H9 (cell line): Measurements from ENCODE around the gene TBC1D8. TPM values are rescaled to one million over a fixed set of nuclear protein-coding genes. Genes with fewer than 3 reads are reported as not detected.

Experiments used
- DNase-seq: peaks from one replicate; pipeline ENCODE4 v3.0.0-alpha.2; 2017
- H2AFZ ChIP-seq: one replicate; pipeline ENCODE4 v1.6.1; 2013; ENCODE audit warnings: mild to moderate bottlenecking, low read length, control low read depth, moderate library complexity
- H2AK5ac ChIP-seq: 2 replicates; pipeline ENCODE4 v1.6.1; 2013; ENCODE audit warnings: low read length, control low read depth, mixed read lengths; ENCODE audit not compliant: insufficient read length
- H2BK120ac ChIP-seq: one replicate; pipeline ENCODE4 v1.6.1; 2013; ENCODE audit warnings: low read depth, mild to moderate bottlenecking, low read length, control low read depth, inconsistent platforms; ENCODE audit not compliant: poor library complexity, severe bottlenecking
- H2BK12ac ChIP-seq: 2 replicates; pipeline ENCODE4 v1.6.1; 2013; ENCODE audit warnings: low read length, control low read depth, mixed read lengths, low read depth; ENCODE audit not compliant: insufficient read length
- H2BK15ac ChIP-seq: 2 replicates; pipeline ENCODE4 v1.6.1; 2013; ENCODE audit warnings: low read depth, low read length, control low read depth
- H2BK20ac ChIP-seq: one replicate; pipeline ENCODE4 v1.6.1; 2013; ENCODE audit warnings: low read depth, mild to moderate bottlenecking, low read length, control low read depth, inconsistent platforms; ENCODE audit not compliant: poor library complexity, severe bottlenecking
- H2BK5ac ChIP-seq: 2 replicates; pipeline ENCODE4 v1.6.1; 2013; ENCODE audit warnings: low read length, control low read depth, mixed read lengths; ENCODE audit not compliant: insufficient read length
- H3K14ac ChIP-seq: 2 replicates; pipeline ENCODE4 v1.6.1; 2013; ENCODE audit warnings: low read length, control low read depth; ENCODE audit not compliant: insufficient read depth
- H3K18ac ChIP-seq: 2 replicates; pipeline ENCODE4 v1.6.1; 2013; ENCODE audit warnings: low read depth, mild to moderate bottlenecking, mixed read lengths, low read length, control low read depth; ENCODE audit not compliant: insufficient read length
- H3K23ac ChIP-seq: 2 replicates; pipeline ENCODE4 v1.6.1; 2013; ENCODE audit warnings: low read length, control low read depth, mixed read lengths, low read depth; ENCODE audit not compliant: insufficient read length
- H3K23me2 ChIP-seq: 2 replicates; pipeline ENCODE4 v1.6.1; 2013; ENCODE audit warnings: low read depth, mild to moderate bottlenecking, mixed read lengths, low read length, control low read depth; ENCODE audit not compliant: insufficient read length, poor library complexity, severe bottlenecking
- H3K27ac ChIP-seq: 2 replicates; pipeline ENCODE4 v1.5.1; 2013; ENCODE audit warnings: low read length, control low read depth, mixed read lengths, low read depth; ENCODE audit not compliant: insufficient read length
- H3K27me3 ChIP-seq: 2 replicates; pipeline ENCODE4 v1.6.1; 2013; ENCODE audit warnings: low read length, control low read depth, inconsistent platforms; ENCODE audit not compliant: insufficient read depth
- H3K4ac ChIP-seq: 2 replicates; pipeline ENCODE4 v1.6.1; 2013; ENCODE audit warnings: low read depth, mild to moderate bottlenecking, control low read depth, inconsistent platforms, low read length, moderate library complexity
- H3K4me1 ChIP-seq: 2 replicates; pipeline ENCODE4 v1.6.1; 2013; ENCODE audit warnings: low read length, control low read depth, inconsistent platforms; ENCODE audit not compliant: insufficient read depth
- H3K4me2 ChIP-seq: 2 replicates; pipeline ENCODE4 v1.6.1; 2013; ENCODE audit warnings: low read length, control low read depth, mixed read lengths; ENCODE audit not compliant: insufficient read length, insufficient read depth
- H3K56ac ChIP-seq: 2 replicates; pipeline ENCODE4 v1.6.1; 2013; ENCODE audit warnings: low read depth, mild to moderate bottlenecking, mixed read lengths, low read length, control low read depth; ENCODE audit not compliant: insufficient read length
- H3K79me1 ChIP-seq: 2 replicates; pipeline ENCODE4 v1.6.1; 2013; ENCODE audit warnings: low read depth, mild to moderate bottlenecking, moderate library complexity, low read length, control low read depth, inconsistent platforms; ENCODE audit not compliant: insufficient read depth, poor library complexity, severe bottlenecking
- H3K79me2 ChIP-seq: 2 replicates; pipeline ENCODE4 v1.6.1; 2013; ENCODE audit warnings: low read length, control low read depth, inconsistent platforms; ENCODE audit not compliant: insufficient read depth
- H3K9ac ChIP-seq: 2 replicates; pipeline ENCODE4 v1.6.1; 2013; ENCODE audit warnings: low read length, control low read depth, mixed read lengths; ENCODE audit not compliant: insufficient read length; ENCODE audit errors: extremely low read depth
- H3K9me3 ChIP-seq: one replicate; pipeline ENCODE4 v1.6.1; 2013; ENCODE audit warnings: low read depth, low read length, inconsistent platforms; ENCODE audit not compliant: control insufficient read depth
- H3T11ph ChIP-seq: one replicate; pipeline ENCODE4 v1.6.1; 2013; ENCODE audit warnings: mild to moderate bottlenecking, low read length, control low read depth, inconsistent platforms
- H4K20me1 ChIP-seq: one replicate; pipeline ENCODE4 v1.6.1; 2013; ENCODE audit not compliant: control insufficient read depth, insufficient read length, insufficient read depth
- H4K5ac ChIP-seq: 2 replicates; pipeline ENCODE4 v1.6.1; 2013; ENCODE audit warnings: low read depth, mild to moderate bottlenecking, mixed read lengths, low read length, control low read depth; ENCODE audit not compliant: insufficient read length
- H4K8ac ChIP-seq: replicated peaks from 2 replicates; pipeline ENCODE4 v1.6.1; 2013; ENCODE audit warnings: low read length, control low read depth, mixed read lengths, low read depth; ENCODE audit not compliant: insufficient read length
- H4K91ac ChIP-seq: 2 replicates; pipeline ENCODE4 v1.6.1; 2013; ENCODE audit warnings: low read depth, mild to moderate bottlenecking, moderate library complexity, mixed read lengths, low read length, control low read depth; ENCODE audit not compliant: insufficient read length
- H3K27ac Mint-ChIP-seq, 3 experiments: 2 replicates in 2 of 3; 3 replicates in 1 of 3; pipeline ENCODE4 v1.8.0; 2020 to 2021; ENCODE audit warnings: mixed read lengths in 3 of 3, mild to moderate bottlenecking in 1 of 3, moderate library complexity in 1 of 3
- H3K27me3 Mint-ChIP-seq: 2 replicates; pipeline ENCODE4 v1.8.0; 2021; ENCODE audit warnings: low read depth, mild to moderate bottlenecking, moderate library complexity, mixed read lengths
- H3K36me3 Mint-ChIP-seq, 3 experiments: 2 replicates in 2 of 3; 3 replicates in 1 of 3; pipeline ENCODE4 v1.8.0; 2020 to 2021; ENCODE audit warnings: low read depth in 3 of 3, mixed read lengths in 3 of 3; ENCODE audit not compliant: insufficient read depth in 1 of 3
- H3K4me1 Mint-ChIP-seq, 2 experiments: 2 replicates each; pipeline ENCODE4 v1.8.0; 2020; ENCODE audit warnings: mixed read lengths in 2 of 2
- H3K4me3 Mint-ChIP-seq, 2 experiments: 2 replicates in 1 of 2; 3 replicates in 1 of 2; pipeline ENCODE4 v1.8.0; 2020 to 2021; ENCODE audit warnings: mild to moderate bottlenecking in 2 of 2, mixed read lengths in 2 of 2, moderate library complexity in 1 of 2
- H3K9me3 Mint-ChIP-seq, 2 experiments: 2 replicates in 1 of 2; 3 replicates in 1 of 2; pipeline ENCODE4 v1.8.0; 2020; ENCODE audit warnings: mild to moderate bottlenecking in 2 of 2, mixed read lengths in 2 of 2, moderate library complexity in 1 of 2
- CTCF ChIP-seq: fragments of 200-600 bp; sonication (generic); conservative IDR thresholded peaks from 3 replicates; pipeline ENCODE4 v1.8.0; 2021; ENCODE audit warnings: antibody characterized with exemption, mild to moderate bottlenecking
- WGBS: extraction: QIAGEN DNeasy Blood & Tissue Kit; methylation state at CpG from one replicate; pipeline ENCODE4 v1.1.7; 2013; ENCODE audit warnings: missing lambda C conversion rate, low lambda C conversion rate, mixed read lengths; ENCODE audit not compliant: insufficient read length; ENCODE audit errors: extremely low coverage; 5-methylcytosine and 5-hydroxymethylcytosine counted together
- total RNA-seq: library from RNA; stranded (reverse); gene quantifications from 2 replicates; pipeline ENCODE4 v1.2.1, GENCODE V29; 2021

The TBC1D8 gene
- total RNA-seq, 1 experiment from 2014 or later = 16.6 TPM

- Histone ChIP-seq H3K23me2 (no peaks in the 10 kb centered on the region), H2BK120ac (no peak overlapping the region), H2AK5ac (no peak overlapping the region), H3K23ac (no peak overlapping the region), H3K4me1 (no peaks in the 10 kb centered on the region; the same call in 1 of the 2 replicates), H3K56ac (no peak overlapping the region), H3K79me1 (peaks cover 3% of the 10 kb centered on the region), H4K20me1 (no peaks in the 10 kb centered on the region), H4K5ac (no peak overlapping the region), H2BK20ac (no peak overlapping the region), H3K27ac (no peak overlapping the region), H3K9me3 (no peaks in the 10 kb centered on the region), H3K27me3 (no peaks in the 10 kb centered on the region), H4K91ac (no peak overlapping the region), H4K8ac (no peak overlapping the region), H3K9ac (no peak overlapping the region), H2BK12ac (no peak overlapping the region), H2BK5ac (no peak overlapping the region), H3K4me2 (no peak overlapping the region), H2BK15ac (no peak overlapping the region), H3K14ac (no peak overlapping the region; the same call in 1 of the 2 replicates), H3K79me2 (no peaks in the 10 kb centered on the region; the same call in 1 of the 2 replicates), H2AFZ (no peak overlapping the region), H3T11ph (no peak overlapping the region), H3K18ac (no peak overlapping the region), H3K4ac (no peak overlapping the region)
- H3K27ac Mint-ChIP-seq = no peak overlapping the region
- peaks cover 0 to 9% (median 5%) of the 10 kb centered on the region in 3 experiments; a peak in 4 of 7 replicates for H3K36me3 Mint-ChIP-seq
- TF ChIP-seq CTCF = no peak
- DNase-seq = no peak
- H3K4me1 Mint-ChIP-seq = peaks cover 3 to 9% of the 10 kb centered on the region in 2 experiments; a peak in 3 of 4 replicates
- no peaks in the 10 kb centered on the region for H3K27me3 Mint-ChIP-seq
- no peaks in the 10 kb centered on the region for H3K9me3 Mint-ChIP-seq
- no peak overlapping the region for H3K4me3 Mint-ChIP-seq
- WGBS = no CpG with 5 or more reads among the region's 12 CpGs
These were observed 61.0 kb downstream of the TBC1D8 start for GRCh38 chr2:101089942-101090799.
